ENCODE data around the gene MYL10.

Gene MYL10

GRCh38 chr7:101629171-101629570, at the start of gene MYL10:
Gene MYL10, minus strand, starts transcription at chr7:101629296. Its CDS starts 178 bp downstream, at chr7:101629118.
- DNase-seq (ENCODE audit: low read depth), result no peak

GRCh38 chr7:101678658-101679057, 49.6 kb upstream of the MYL10 start:
- DNase-seq (ENCODE audit: low read depth), result no peak

DNA sequence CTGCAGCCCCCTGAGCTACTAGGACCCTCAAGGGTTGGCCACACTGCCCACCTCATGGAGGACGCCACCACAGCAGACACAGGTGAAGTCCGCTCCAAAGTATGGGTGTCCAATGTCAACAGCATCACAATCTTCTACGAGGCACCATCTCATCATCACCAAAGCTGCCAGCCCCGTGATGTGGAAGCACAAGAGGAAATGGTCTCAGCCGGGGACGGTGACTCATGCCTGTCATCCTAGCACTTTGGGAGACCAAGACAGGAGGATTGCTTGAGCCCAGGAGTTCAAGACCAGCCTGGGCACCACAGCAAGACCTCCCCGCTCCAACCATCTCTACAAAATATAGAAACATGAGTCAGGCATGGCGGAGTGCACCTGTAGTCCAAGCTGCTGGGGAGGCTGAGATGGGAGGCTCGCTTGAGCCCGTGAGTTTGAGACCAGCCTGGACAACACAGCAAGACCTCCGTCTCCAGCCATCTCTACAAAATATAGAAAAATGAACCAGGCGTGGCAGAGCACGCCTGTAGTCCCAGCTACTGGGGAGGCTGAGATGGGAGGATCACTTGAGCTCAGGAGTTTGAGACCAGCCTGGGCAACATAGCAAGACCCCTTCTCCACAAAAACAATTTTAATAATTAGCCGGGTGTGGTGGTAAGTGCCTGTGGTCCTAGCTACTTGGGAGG, 48.8 kb upstream of the MYL10 start:
- no peak for DNase-seq (ENCODE audit: low read depth)

DNA sequence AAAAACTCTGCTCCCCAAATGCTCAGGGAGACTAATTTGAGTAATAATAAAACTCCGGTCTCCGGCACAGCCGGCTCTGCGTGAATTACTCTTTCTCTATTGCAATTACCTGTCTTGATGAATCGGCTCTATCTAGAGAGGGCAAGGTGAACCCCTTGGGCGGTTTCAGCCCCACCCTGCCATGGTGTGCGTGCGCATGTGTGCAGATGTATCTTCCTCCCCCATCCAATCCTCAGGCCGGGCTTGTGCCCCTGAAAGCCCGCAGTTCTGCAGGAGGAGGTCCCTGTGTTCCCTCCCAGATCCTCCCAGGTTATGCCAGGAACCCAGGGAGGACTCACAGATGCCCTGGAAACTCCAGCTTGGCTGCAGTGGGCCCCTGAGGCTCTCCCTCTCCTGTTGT, 48.3 kb upstream of the MYL10 start:
- no peak for DNase-seq (ENCODE audit: low read depth)

GRCh38 chr7:101676956-101677355, 47.9 kb upstream of the MYL10 start:
- no peak for DNase-seq (ENCODE audit: low read depth)

GRCh38 chr7:101676062-101676598, 47.0 kb upstream of the MYL10 start:
- no peak for DNase-seq (ENCODE audit: low read depth)

DNA sequence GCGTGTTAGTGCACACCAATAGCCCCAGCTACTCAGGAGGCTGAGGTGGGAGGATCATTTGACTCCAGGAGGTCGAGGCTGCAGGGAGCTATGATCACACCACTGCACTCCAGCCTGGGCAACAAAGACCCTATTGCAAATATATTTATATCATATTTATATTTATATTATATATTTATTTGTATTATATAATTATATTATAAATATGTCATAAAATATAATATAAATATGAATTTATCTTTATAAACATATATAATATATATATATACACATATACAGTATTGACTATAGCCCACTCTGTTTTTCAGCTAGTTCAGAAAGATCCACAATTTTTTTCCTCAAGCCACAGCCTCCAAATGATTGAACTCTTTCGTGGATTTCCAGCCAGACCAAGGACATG, 45.3 kb upstream of the MYL10 start:
- DNase-seq (ENCODE audit: low read depth), result no peak

DNA sequence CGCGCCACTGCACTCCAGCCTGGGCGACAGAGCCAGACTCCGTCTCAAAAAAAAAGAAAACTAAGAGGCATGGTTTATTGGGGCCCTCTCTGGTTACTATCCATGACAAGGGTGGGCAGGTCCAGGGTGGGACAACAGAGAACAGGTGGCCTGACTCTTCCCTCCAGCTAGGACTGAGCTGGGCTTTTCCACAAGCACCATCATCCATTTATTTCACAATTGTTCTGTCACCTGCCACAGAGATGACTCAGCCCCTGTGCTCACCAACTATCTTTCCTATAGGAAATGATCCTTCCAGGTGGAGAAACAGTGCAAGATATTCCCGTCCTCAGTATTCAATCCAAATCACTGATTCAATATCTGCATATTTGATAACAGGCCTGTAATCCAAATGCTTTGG, 44.9 kb upstream of the MYL10 start:
- DNase-seq (ENCODE audit: low read depth), result no peak

- no peak for DNase-seq (ENCODE audit: low read depth)
These were observed 44.2 kb upstream of the MYL10 start for GRCh38 chr7:101673315-101673714.

DNA sequence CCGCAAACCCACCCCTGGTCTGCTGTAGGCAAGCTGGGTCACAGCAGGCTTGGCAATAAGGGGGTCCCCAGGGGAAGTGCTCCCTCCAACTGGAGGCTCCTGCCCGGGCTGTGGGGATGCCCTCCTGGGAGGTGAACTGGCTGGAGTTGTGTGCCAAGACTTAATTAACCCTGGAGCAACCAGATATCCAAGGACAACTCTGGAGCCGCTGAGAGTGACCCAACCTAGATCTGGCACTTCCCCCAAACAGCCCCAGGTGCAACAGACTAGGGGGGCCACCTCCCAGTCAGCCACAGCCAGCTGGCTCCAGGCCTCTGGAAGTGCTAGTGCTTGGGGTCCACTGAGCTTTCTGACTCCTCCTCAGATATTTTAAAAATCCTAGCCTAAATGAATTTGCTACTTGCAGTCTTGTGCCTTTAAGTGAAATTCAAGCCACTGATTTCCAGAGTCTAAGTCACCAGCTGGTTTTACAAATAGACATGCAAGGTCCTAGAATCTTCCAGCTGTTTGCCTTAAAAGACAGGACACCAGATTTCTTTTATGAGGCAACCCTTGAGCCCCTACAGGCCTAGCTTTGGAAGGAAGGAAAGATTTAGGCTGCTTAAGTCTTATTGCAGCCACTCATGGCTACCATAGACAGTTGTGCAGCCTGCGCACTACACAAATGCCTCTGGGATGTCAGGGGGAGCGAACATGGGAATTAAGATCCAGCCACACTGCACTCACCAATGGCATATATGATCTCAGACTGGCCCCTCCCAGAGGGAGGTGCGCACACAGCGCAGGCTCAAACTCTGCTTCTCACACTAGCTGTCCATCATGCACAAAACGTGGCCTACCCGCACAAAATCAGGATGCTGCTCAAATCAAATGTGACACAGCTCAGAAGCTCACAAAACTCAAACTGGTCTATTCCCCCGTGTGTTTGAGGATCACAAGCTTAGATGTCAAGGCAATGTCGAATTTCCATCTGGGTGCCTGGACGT, 42.6 kb upstream of the MYL10 start:
- no peak for DNase-seq (ENCODE audit: low read depth)

DNA sequence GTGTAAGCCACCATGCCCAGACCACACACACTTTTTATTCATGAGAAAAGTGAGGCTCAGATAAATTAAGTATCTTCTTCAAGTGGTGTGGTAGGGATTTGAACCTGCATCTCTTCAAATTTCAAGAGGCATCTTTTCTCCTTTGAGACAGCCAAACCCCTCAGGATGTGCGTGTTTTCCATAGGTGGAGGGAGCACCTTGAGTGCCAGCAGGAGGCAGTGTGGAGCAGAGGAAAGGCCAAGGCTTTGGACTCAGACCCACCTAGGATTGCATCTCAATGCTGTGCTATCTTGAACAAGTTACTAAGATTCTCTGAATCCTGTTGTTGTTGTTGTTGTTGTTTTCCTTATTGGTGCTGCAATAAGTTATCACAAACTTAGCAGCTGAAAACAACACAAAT, 40.2 kb upstream of the MYL10 start:
- no peak for DNase-seq (ENCODE audit: low read depth)

- no peak for DNase-seq (ENCODE audit: low read depth)
These were observed 39.6 kb upstream of the MYL10 start for GRCh38 chr7:101668726-101669125.

GRCh38 chr7:101667920-101668319, 38.8 kb upstream of the MYL10 start:
- no peak for DNase-seq (ENCODE audit: low read depth)

GRCh38 chr7:101667399-101667798, 38.3 kb upstream of the MYL10 start:
- no peak for DNase-seq (ENCODE audit: low read depth)

DNA sequence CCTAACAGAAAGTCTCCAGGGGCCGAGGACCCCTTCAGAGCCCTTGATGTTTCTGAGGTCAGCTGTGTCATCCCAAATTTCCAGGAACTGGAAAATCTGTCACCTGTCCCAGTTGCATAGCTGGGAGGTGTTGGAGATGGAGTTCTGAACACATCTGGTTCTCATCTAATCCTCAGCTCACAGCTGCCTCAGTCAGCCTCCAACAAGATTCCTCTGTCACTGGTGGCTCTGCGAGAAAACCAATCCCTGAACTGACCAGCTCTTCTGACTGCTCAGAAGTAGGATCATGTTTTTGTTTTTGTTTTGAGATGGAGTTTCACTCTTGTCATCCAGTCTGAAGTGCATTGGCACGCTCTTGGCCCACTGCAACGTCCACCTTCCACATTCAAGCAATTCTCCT, 37.6 kb upstream of the MYL10 start:
- no peak for DNase-seq (ENCODE audit: low read depth)

- DNase-seq (ENCODE audit: low read depth), result no peak
These were observed 37.2 kb upstream of the MYL10 start for GRCh38 chr7:101666293-101666692.

DNA sequence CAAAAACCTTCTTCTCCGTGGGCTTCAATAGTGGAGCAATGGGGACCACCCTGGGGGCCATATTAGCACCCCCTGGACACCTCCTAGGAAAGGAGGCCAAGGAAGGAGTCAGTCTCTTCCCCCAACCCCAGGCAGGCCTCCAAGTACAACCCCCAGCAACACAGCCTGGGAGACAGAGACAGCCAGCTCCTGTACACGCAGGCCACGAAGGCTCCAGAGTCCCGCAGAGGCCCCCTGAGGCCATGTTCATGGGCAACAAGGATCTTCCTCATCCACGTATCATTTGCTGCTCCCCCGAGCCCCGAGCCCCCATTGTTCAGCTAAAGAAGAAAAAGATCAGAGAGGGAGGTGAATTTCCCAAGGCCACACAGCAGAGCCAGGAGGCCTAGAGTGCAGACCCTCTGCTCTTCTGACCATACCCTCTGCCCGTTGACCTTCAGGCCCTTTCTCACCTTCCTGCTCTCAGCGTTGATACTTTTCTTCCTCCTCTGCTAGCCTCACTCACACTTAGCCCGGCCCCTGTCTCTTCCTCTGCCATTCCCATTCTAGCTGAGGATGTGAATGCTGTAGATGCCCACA, 35.9 kb upstream of the MYL10 start:
- DNase-seq (ENCODE audit: low read depth), result no peak

DNA sequence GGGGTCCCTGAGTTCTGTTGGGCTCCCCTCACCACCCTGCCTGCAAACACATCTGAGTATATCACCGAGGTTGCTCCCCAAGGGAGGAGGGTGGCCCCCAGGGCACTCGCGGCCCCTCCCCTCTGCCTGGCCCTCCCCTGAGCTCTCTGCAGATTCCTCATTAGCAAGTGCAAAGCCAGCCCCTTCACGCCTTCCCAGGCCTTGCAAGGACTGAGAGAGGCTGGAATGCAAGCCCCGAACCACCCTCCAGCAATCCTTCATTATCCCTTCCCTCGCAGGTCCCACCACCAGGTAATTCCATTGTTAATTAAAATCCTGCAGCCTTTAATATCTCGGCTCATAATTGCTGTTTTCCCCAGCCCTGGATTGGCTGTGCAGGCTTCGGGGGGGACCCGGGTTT, 35.3 kb upstream of the MYL10 start:
- no peak for DNase-seq (ENCODE audit: low read depth)

- DNase-seq (ENCODE audit: low read depth), result no peak
These were observed 34.7 kb upstream of the MYL10 start for GRCh38 chr7:101663747-101664146.

GRCh38 chr7:101662447-101662998, 33.4 kb upstream of the MYL10 start:
- DNase-seq (ENCODE audit: low read depth), result no peak

DNA sequence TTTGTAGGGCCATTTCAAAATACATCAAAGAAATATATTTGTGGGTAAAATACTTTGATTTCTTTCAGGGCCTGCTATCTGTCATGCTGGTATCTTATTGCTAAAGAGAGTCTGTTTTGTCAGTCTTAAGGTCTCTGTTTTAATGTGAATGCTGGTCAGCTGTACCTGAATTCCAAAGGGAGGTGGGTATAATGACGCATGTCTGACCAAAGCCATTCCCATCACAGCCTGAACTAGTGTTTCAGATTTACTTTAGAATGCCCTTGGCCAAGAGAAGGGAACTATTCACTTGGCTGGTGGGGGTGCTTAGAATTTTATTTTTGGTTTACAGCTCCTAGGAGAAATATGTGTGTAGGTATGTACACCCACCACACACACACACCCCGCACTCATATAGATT, 30.6 kb upstream of the MYL10 start:
- peak; percentile 65 for DNase-seq (ENCODE audit: low read depth)

- no peak for DNase-seq (ENCODE audit: low read depth)
These were observed 28.1 kb upstream of the MYL10 start for GRCh38 chr7:101657171-101657570.

All from amniotic epithelial cell (primary cell).